Brain microvascular endothelial cell (primary cell): ENCODE measurements around the gene ZC3H8.
"Not testable (repeated sequence)": the region's sequence is repeated elsewhere in the genome, so short reads cannot be mapped to it uniquely, and the experiment has no call there.

ENCODE experiments used
- DNase-seq: peaks from one replicate; pipeline ENCODE4 v3.0.0-alpha.2; 2020
- H3K27ac ChIP-seq: fragments of 250-450 bp; sonication (Bioruptor Pico); 2 replicates; pipeline ENCODE4 v1.5.1; 2020; ENCODE audit warnings: mild to moderate bottlenecking, moderate library complexity
- H3K27me3 ChIP-seq: fragments of 250-450 bp; sonication (Bioruptor Pico); replicated peaks from 2 replicates; pipeline ENCODE4 v1.5.1; 2020; ENCODE audit warnings: mild to moderate bottlenecking
- H3K36me3 ChIP-seq: fragments of 250-450 bp; sonication (Bioruptor Pico); replicated peaks from 2 replicates; pipeline ENCODE4 v1.5.1; 2020; ENCODE audit warnings: mild to moderate bottlenecking
- H3K4me3 ChIP-seq: 2 replicates; pipeline ENCODE4 v1.5.1; 2011; ENCODE audit warnings: low read depth, mild to moderate bottlenecking, control low read depth, low read length, moderate library complexity
- CTCF ChIP-seq: IDR thresholded peaks from 2 replicates; pipeline ENCODE4 v1.5.1; 2011; ENCODE audit warnings: low read depth, mild to moderate bottlenecking, moderate library complexity, low read length, control low read depth, inconsistent platforms; ENCODE audit errors: missing control alignments
- in situ Hi-C: cut with HindIII; loops from 2 replicates; pipeline ENCODE4 v1.10.0; 2017; ENCODE audit warnings: low sequenced_read_pairs, low pct_ligation_motif_present

Gene ZC3H8

GRCh38 chr2:112217854-112218253 is 37.0 kb downstream of the ZC3H8 start:
- no peaks in the 10 kb centered on the region for H3K36me3 ChIP-seq
- no peak overlapping the region for H3K4me3 ChIP-seq
- H3K27me3 ChIP-seq = no peaks in the 10 kb centered on the region
- no peak for TF ChIP-seq CTCF
- no peak for DNase-seq
- in situ Hi-C loops = no loop called here
- H3K27ac ChIP-seq = no peak overlapping the region

- H3K27me3 ChIP-seq = no peaks in the 10 kb centered on the region
- peak; percentile 60 for TF ChIP-seq CTCF
- no peaks in the 10 kb centered on the region for H3K36me3 ChIP-seq
- no peak overlapping the region for H3K4me3 ChIP-seq
- no peak overlapping the region for H3K27ac ChIP-seq
- in situ Hi-C loops = no loop called here
- peak; percentile 16 for DNase-seq
These were observed 38.7 kb downstream of the ZC3H8 start for GRCh38 chr2:112216167-112216566.

GRCh38 chr2:112207905-112208304 is 46.9 kb downstream of the ZC3H8 start:
- H3K27me3 ChIP-seq, in situ Hi-C loops, H3K4me3 ChIP-seq, DNase-seq, H3K27ac ChIP-seq, H3K36me3 ChIP-seq: not testable (repeated sequence)

- no peak overlapping the region for H3K4me3 ChIP-seq
- in situ Hi-C loops = no loop called here
- H3K36me3 ChIP-seq = no peaks in the 10 kb centered on the region
- DNase-seq = no peak
- no peak overlapping the region for H3K27ac ChIP-seq
- H3K27me3 ChIP-seq = no peaks in the 10 kb centered on the region
- TF ChIP-seq CTCF = no peak
These were observed 50.4 kb downstream of the ZC3H8 start for GRCh38 chr2:112204411-112204810.

- DNase-seq = no peak
- Histone ChIP-seq H3K27me3 (no peaks in the 10 kb centered on the region), H3K4me3 (no peak overlapping the region), H3K27ac (no peak overlapping the region), H3K36me3 (no peaks in the 10 kb centered on the region)
- no peak for TF ChIP-seq CTCF
- in situ Hi-C loops = no loop called here
These were observed 53.0 kb downstream of the ZC3H8 start for GRCh38 chr2:112201696-112202430.

- Histone ChIP-seq H3K4me3 (no peak overlapping the region), H3K36me3 (no peaks in the 10 kb centered on the region), H3K27ac (no peak overlapping the region), H3K27me3 (no peaks in the 10 kb centered on the region)
- TF ChIP-seq CTCF = no peak
- no peak for DNase-seq
- in situ Hi-C loops = no loop called here
These were observed 55.7 kb downstream of the ZC3H8 start for GRCh38 chr2:112199188-112199587.
